ENCODE measurements around the gene HBZ.
"Not testable (repeated sequence)": the region's sequence is repeated elsewhere in the genome, so short reads cannot be mapped to it uniquely, and the experiment has no call there.

HBZ gene

GRCh38 chr16:138049-138417, 14.4 kb upstream of the HBZ start:
- no peak for DNase-seq

- no peak for DNase-seq
Observed at GRCh38 chr16:140175-140857, 12.1 kb upstream of the HBZ start.

GRCh38 chr16:142405-142967, 10.0 kb upstream of the HBZ start:
- no peak for DNase-seq

- no peak for DNase-seq
Observed at GRCh38 chr16:143047-143446, 9.4 kb upstream of the HBZ start.

GRCh38 chr16:143456-143855, 9.0 kb upstream of the HBZ start:
- DNase-seq: no peak

- DNase-seq: no peak
Observed at GRCh38 chr16:144797-145252, 7.6 kb upstream of the HBZ start.

GRCh38 chr16:146646-147045, 5.8 kb upstream of the HBZ start:
- DNase-seq: no peak

GRCh38 chr16:149024-149660, 3.3 kb upstream of the HBZ start:
- no peak for DNase-seq

GRCh38 chr16:153129-153521, 681 bp downstream of the HBZ start:
- not testable (repeated sequence) for DNase-seq

- not testable (repeated sequence) for DNase-seq
Observed at GRCh38 chr16:153550-154216, 1.2 kb downstream of the HBZ start.

GRCh38 chr16:154217-155030, 2.0 kb downstream of the HBZ start:
- DNase-seq: no peak

GRCh38 chr16:155031-155398, 2.6 kb downstream of the HBZ start:
- DNase-seq: no peak

- DNase-seq: no peak
Observed at GRCh38 chr16:159136-159849, 6.8 kb downstream of the HBZ start.

- not testable (repeated sequence) for DNase-seq
Observed at GRCh38 chr16:160242-160641, 7.8 kb downstream of the HBZ start.

GRCh38 chr16:160691-161190, 8.3 kb downstream of the HBZ start:
- no peak for DNase-seq

- DNase-seq: no peak
Observed at GRCh38 chr16:162271-162991, 10.0 kb downstream of the HBZ start.

GRCh38 chr16:163139-163538, 10.7 kb downstream of the HBZ start:
- not testable (repeated sequence) for DNase-seq

GRCh38 chr16:163696-164095, 11.3 kb downstream of the HBZ start:
- DNase-seq: not testable (repeated sequence)

- DNase-seq: not testable (repeated sequence)
Observed at GRCh38 chr16:164134-164823, 11.8 kb downstream of the HBZ start.

- DNase-seq: no peak
Observed at GRCh38 chr16:164827-165538, 12.5 kb downstream of the HBZ start.

Data from 8988T (cell line).